Endodermal cell (in vitro differentiated cells): Measurements from ENCODE around the gene HSPH1. TPM values are rescaled to one million over a fixed set of nuclear protein-coding genes. Genes with fewer than 3 reads are reported as not detected.

Source experiments
- DNase-seq: peaks from one replicate; pipeline ENCODE4 v3.0.0-alpha.2; 2017
- H3K27ac ChIP-seq: 2 replicates; pipeline ENCODE4 v1.5.1; 2013; ENCODE audit warnings: mild to moderate bottlenecking, low read depth, low read length, moderate library complexity
- H3K27me3 ChIP-seq: 2 replicates; pipeline ENCODE4 v1.6.1; 2013; ENCODE audit warnings: mild to moderate bottlenecking, low read length, moderate library complexity; ENCODE audit not compliant: insufficient read depth, control insufficient read depth, poor library complexity, severe bottlenecking
- H3K36me3 ChIP-seq: 2 replicates; pipeline ENCODE4 v1.7.0; 2013; ENCODE audit warnings: mild to moderate bottlenecking, low read length, moderate library complexity; ENCODE audit not compliant: control insufficient read depth, insufficient read depth
- H3K4me1 ChIP-seq: one replicate; pipeline ENCODE4 v1.7.0; 2013; ENCODE audit warnings: low read length; ENCODE audit not compliant: control insufficient read depth, insufficient read depth
- H3K4me3 ChIP-seq: 2 replicates; pipeline ENCODE4 v1.5.1; 2013; ENCODE audit warnings: mild to moderate bottlenecking, low read length, moderate library complexity
- H3K9ac ChIP-seq: 2 replicates; pipeline ENCODE4 v1.6.1; 2013; ENCODE audit warnings: mild to moderate bottlenecking, low read length, moderate library complexity; ENCODE audit not compliant: poor library complexity, severe bottlenecking; ENCODE audit errors: extremely low read depth
- H3K9me3 ChIP-seq: 2 replicates; pipeline ENCODE4 v1.6.1; 2013; ENCODE audit warnings: mild to moderate bottlenecking, low read length, moderate library complexity; ENCODE audit not compliant: control insufficient read depth
- H3K27ac Mint-ChIP-seq: 2 replicates; pipeline ENCODE4 v1.8.0; 2020; ENCODE audit warnings: mixed read lengths
- H3K27me3 Mint-ChIP-seq: 2 replicates; pipeline ENCODE4 v1.8.0; 2021; ENCODE audit warnings: mild to moderate bottlenecking, mixed read lengths; ENCODE audit not compliant: insufficient read depth
- H3K36me3 Mint-ChIP-seq: 2 replicates; pipeline ENCODE4 v1.8.0; 2020; ENCODE audit warnings: low read depth, mixed read lengths
- H3K4me1 Mint-ChIP-seq: 2 replicates; pipeline ENCODE4 v1.8.0; 2020; ENCODE audit warnings: mixed read lengths
- H3K4me3 Mint-ChIP-seq: 2 replicates; pipeline ENCODE4 v1.8.0; 2020; ENCODE audit warnings: mild to moderate bottlenecking, moderate library complexity, mixed read lengths
- H3K9me3 Mint-ChIP-seq: 2 replicates; pipeline ENCODE4 v1.8.0; 2020; ENCODE audit warnings: mild to moderate bottlenecking, mixed read lengths
- WGBS, 2 experiments: methylation state at CpG; one replicate each; pipeline versions ENCODE4 v1.1.5 to v1.1.7; 2013; ENCODE audit warnings: missing lambda C conversion rate in 2 of 2, mixed read lengths in 1 of 2; ENCODE audit not compliant: insufficient coverage in 1 of 2, insufficient read length in 1 of 2; 5-methylcytosine and 5-hydroxymethylcytosine counted together
- total RNA-seq, 2 donors: library from RNA; stranded (reverse); fragmentation: NEBNext Ultra II Directional in 1 of 2; extraction: Animal tissue kit (Norgen Biotek cat#: 25700) in 1 of 2; gene quantifications; 2 replicates in 1 of 2; 3 replicates in 1 of 2; pipeline ENCODE4 v1.2.1, GENCODE V29; 2021
- TF ChIP-seq, protein P1 (sequence below): fragments of 200-600 bp; sonication (generic); conservative IDR thresholded peaks from 2 replicates; pipeline ENCODE4 v1.5.0; 2021; ENCODE audit warnings: antibody characterized with exemption, mild to moderate bottlenecking

The HSPH1 gene
- total RNA-seq, 2 donors from 2014 or later = 88.0 to 120 TPM

GRCh38 chr13:31151837-31152236, 9.9 kb downstream of the HSPH1 start:
- Mint-ChIP-seq H3K27ac (no peak overlapping the region), H3K27me3 (no peaks in the 10 kb centered on the region), H3K4me1 (no peaks in the 10 kb centered on the region), H3K36me3 (peaks cover 79% of the 10 kb centered on the region), H3K9me3 (no peaks in the 10 kb centered on the region), H3K4me3 (no peak overlapping the region)
- no peak overlapping the region for H3K4me3 ChIP-seq
- no peak overlapping the region for H3K9ac ChIP-seq
- no peaks in the 10 kb centered on the region for H3K27me3 ChIP-seq
- H3K36me3 ChIP-seq = peaks cover 95% of the 10 kb centered on the region
- 94 to 98% methylated on average over 3 of the region's 3 CpGs for WGBS, 2 experiments
- no peaks in the 10 kb centered on the region for H3K4me1 ChIP-seq
- H3K9me3 ChIP-seq = no peaks in the 10 kb centered on the region
- DNase-seq = no peak
- TF ChIP-seq, protein P1, sequence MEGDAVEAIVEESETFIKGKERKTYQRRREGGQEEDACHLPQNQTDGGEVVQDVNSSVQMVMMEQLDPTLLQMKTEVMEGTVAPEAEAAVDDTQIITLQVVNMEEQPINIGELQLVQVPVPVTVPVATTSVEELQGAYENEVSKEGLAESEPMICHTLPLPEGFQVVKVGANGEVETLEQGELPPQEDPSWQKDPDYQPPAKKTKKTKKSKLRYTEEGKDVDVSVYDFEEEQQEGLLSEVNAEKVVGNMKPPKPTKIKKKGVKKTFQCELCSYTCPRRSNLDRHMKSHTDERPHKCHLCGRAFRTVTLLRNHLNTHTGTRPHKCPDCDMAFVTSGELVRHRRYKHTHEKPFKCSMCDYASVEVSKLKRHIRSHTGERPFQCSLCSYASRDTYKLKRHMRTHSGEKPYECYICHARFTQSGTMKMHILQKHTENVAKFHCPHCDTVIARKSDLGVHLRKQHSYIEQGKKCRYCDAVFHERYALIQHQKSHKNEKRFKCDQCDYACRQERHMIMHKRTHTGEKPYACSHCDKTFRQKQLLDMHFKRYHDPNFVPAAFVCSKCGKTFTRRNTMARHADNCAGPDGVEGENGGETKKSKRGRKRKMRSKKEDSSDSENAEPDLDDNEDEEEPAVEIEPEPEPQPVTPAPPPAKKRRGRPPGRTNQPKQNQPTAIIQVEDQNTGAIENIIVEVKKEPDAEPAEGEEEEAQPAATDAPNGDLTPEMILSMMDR = no peak
- H3K27ac ChIP-seq = no peak overlapping the region

DNA sequence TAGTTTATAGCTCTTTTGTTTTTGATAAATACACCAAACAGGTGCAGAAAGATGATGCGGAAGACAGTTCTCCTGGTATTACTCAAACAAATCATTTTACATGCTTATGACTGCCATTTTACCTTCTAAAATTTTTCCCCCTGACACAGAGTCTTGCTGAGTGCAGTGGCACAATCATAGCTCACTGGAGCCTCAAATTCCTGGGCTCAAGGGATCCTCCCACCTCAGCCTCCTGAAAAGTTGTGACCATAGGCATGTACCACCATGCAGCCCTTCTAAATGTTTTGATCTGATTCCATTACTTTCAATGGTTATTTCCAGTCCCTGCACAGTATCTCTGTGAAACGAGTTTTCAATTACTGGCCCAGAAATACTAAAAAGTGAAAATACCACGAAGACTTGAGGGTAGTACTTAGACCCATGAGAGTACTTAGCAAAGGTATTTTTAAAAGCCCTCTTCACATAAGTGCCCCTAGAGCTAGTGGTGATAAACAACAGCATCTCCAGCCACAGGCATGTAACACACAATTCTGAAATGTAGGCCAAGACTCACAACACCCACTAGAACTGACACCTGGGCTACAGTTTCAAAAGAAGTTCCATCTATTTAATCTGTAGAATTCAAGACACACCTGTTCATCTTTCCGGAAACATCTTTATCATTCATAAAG, 11.3 kb downstream of the HSPH1 start:
- H3K4me3 ChIP-seq = no peak overlapping the region
- peaks cover 99% of the 10 kb centered on the region for H3K36me3 ChIP-seq

GRCh38 chr13:31149604-31150003, 12.1 kb downstream of the HSPH1 start:
- H3K36me3 ChIP-seq = peaks cover 99% of the 10 kb centered on the region
- TF ChIP-seq, protein P1 = no peak

More for the DNA sequence above, 11.3 kb downstream of the HSPH1 start:
- H3K27ac ChIP-seq = no peak overlapping the region
- no peak overlapping the region for H3K9ac ChIP-seq
- H3K27me3 ChIP-seq = no peaks in the 10 kb centered on the region
- DNase-seq = no peak
- Mint-ChIP-seq H3K27ac (no peak overlapping the region), H3K36me3 (peaks cover 84% of the 10 kb centered on the region), H3K9me3 (no peaks in the 10 kb centered on the region), H3K27me3 (no peaks in the 10 kb centered on the region), H3K4me1 (no peaks in the 10 kb centered on the region), H3K4me3 (no peak overlapping the region)
- no peaks in the 10 kb centered on the region for H3K4me1 ChIP-seq
- WGBS, 2 experiments = 89 to 92% methylated on average over 2 to 4 of the region's 4 CpGs
- H3K9me3 ChIP-seq = no peaks in the 10 kb centered on the region
- TF ChIP-seq, protein P1 = no peak

More at GRCh38 chr13:31149604-31150003, 12.1 kb downstream of the HSPH1 start:
- Histone ChIP-seq H3K27ac (no peak overlapping the region), H3K27me3 (no peaks in the 10 kb centered on the region), H3K9me3 (no peaks in the 10 kb centered on the region), H3K9ac (no peak overlapping the region), H3K4me1 (no peaks in the 10 kb centered on the region), H3K4me3 (no peak overlapping the region)
- Mint-ChIP-seq H3K4me1 (no peaks in the 10 kb centered on the region), H3K4me3 (no peak overlapping the region), H3K27ac (no peak overlapping the region), H3K9me3 (no peaks in the 10 kb centered on the region), H3K27me3 (no peaks in the 10 kb centered on the region), H3K36me3 (peaks cover 84% of the 10 kb centered on the region)
- no peak for DNase-seq
- 91 to 100% methylated on average over 2 of the region's 2 CpGs for WGBS, 2 experiments
